H1 (cell line): Measurements from ENCODE around the gene TWNK. TPM values are rescaled to one million over a fixed set of nuclear protein-coding genes. Genes with fewer than 3 reads are reported as not detected.

Experiments
- CTCF ChIA-PET: fragments of 300-600 bp; sonication (Branson Sonifier 250); formaldehyde crosslinking; loops from one replicate; lab custom pipeline; 2021; ENCODE audit not compliant: partially characterized antibody; lab: Charles Lee
- POLR2A ChIA-PET: fragments of 300-600 bp; sonication (Branson Sonifier 250); formaldehyde crosslinking; loops from one replicate; lab custom pipeline; 2021; ENCODE audit warnings: inconsistent platforms; ENCODE audit not compliant: partially characterized antibody; lab: Charles Lee
- DNase-seq, 2 experiments: peaks; one replicate each; pipeline versions ENCODE4 v3.0.0 to v3.0.0-alpha.2; 2010 to 2022; ENCODE audit warnings: low spot score in 2 of 2, low read depth in 1 of 2, mixed read lengths in 1 of 2
- FAIRE-seq: peaks from 2 replicates; lab custom pipeline; 2011; peaks lifted over from hg19 to GRCh38; lab: Jason Lieb, UNC
- H2AFZ ChIP-seq: 2 replicates; pipeline ENCODE4 v1.8.1; 2012; ENCODE audit warnings: low read length, inconsistent platforms
- H2AK5ac ChIP-seq: 2 replicates; pipeline ENCODE4 v1.6.1; 2013; ENCODE audit warnings: low read depth, low read length
- H2BK120ac ChIP-seq: replicated peaks from 2 replicates; pipeline ENCODE3; 2013; ENCODE audit warnings: low read depth, low read length, inconsistent platforms
- H2BK12ac ChIP-seq: 2 replicates; pipeline ENCODE4 v1.6.1; 2013; ENCODE audit warnings: low read depth, low read length
- H2BK15ac ChIP-seq: 2 replicates; pipeline ENCODE4 v1.6.1; 2013; ENCODE audit warnings: low read length
- H2BK20ac ChIP-seq: 2 replicates; pipeline ENCODE4 v1.6.1; 2013; ENCODE audit warnings: low read length
- H2BK5ac ChIP-seq: 2 replicates; pipeline ENCODE4 v1.6.1; 2013; ENCODE audit warnings: low read depth, low read length
- H3K14ac ChIP-seq: 2 replicates; pipeline ENCODE4 v1.6.1; 2013; ENCODE audit warnings: inconsistent platforms; ENCODE audit not compliant: insufficient read length
- H3K18ac ChIP-seq: 2 replicates; pipeline ENCODE4 v1.6.1; 2013; ENCODE audit warnings: low read length; ENCODE audit errors: extremely low read depth
- H3K23ac ChIP-seq: 2 replicates; pipeline ENCODE4 v1.6.1; 2013; ENCODE audit warnings: inconsistent platforms; ENCODE audit not compliant: insufficient read length
- H3K23me2 ChIP-seq: 2 replicates; pipeline ENCODE4 v1.6.1; 2013; ENCODE audit warnings: low read depth, low read length
- H3K27ac ChIP-seq: 2 replicates; pipeline ENCODE4 v1.6.1; 2011; ENCODE audit warnings: low read depth, low read length, inconsistent platforms
- H3K27me3 ChIP-seq, 4 experiments: replicated peaks in 1 of 4; 1 replicate in 1 of 4; 2 replicates in 3 of 4; pipeline versions ENCODE4 v1.6.1 to v1.8.1; 2011 to 2013; ENCODE audit warnings: low read length in 3 of 4, mild to moderate bottlenecking in 3 of 4, inconsistent platforms in 2 of 4, mixed read lengths in 2 of 4, moderate library complexity in 1 of 4; ENCODE audit not compliant: control insufficient read depth in 3 of 4, insufficient read depth in 3 of 4; ENCODE audit errors: extremely low read depth in 1 of 4
- H3K36me3 ChIP-seq, 4 experiments: 2 replicates each; pipeline versions ENCODE4 v1.6.1 to v1.8.1; 2011 to 2013; ENCODE audit warnings: mild to moderate bottlenecking in 4 of 4, low read length in 3 of 4, moderate library complexity in 2 of 4, control low read depth in 1 of 4, inconsistent platforms in 1 of 4; ENCODE audit not compliant: insufficient read depth in 4 of 4, control insufficient read depth in 2 of 4
- H3K4ac ChIP-seq: replicated peaks from 2 replicates; pipeline ENCODE3; 2013; ENCODE audit warnings: low read length, low read depth, mixed read lengths, inconsistent platforms; ENCODE audit not compliant: insufficient read length
- H3K4me1 ChIP-seq, 4 experiments: replicated peaks in 1 of 4; 1 replicate in 1 of 4; 2 replicates in 3 of 4; pipeline versions ENCODE4 v1.6.1 to v1.8.1; 2011 to 2013; ENCODE audit warnings: low read length in 3 of 4, inconsistent platforms in 2 of 4, mixed read lengths in 1 of 4; ENCODE audit not compliant: insufficient read depth in 4 of 4, control insufficient read depth in 3 of 4
- H3K4me2 ChIP-seq, 2 experiments: 2 replicates each; pipeline versions ENCODE4 v1.6.1 to v1.8.1; 2011 to 2013; ENCODE audit warnings: low read depth in 2 of 2, low read length in 2 of 2, control low read depth in 1 of 2, inconsistent platforms in 1 of 2, mild to moderate bottlenecking in 1 of 2; ENCODE audit not compliant: insufficient read depth in 1 of 2
- H3K4me3 ChIP-seq, 4 experiments: fragments of 200-600, 300-600 bp in 1 of 4; sonication (generic), shearing (Covaris generic), sonication (Bioruptor Twin) in 1 of 4; 2 replicates each; pipeline versions ENCODE4 v1.5.1 to v1.8.1; 2011 to 2016; ENCODE audit warnings: low read length in 4 of 4, low read depth in 3 of 4, control low read depth in 2 of 4, inconsistent platforms in 2 of 4, mild to moderate bottlenecking in 2 of 4, mixed read lengths in 1 of 4, moderate library complexity in 1 of 4; ENCODE audit not compliant: insufficient read depth in 2 of 4; ENCODE audit errors: extremely low read depth in 1 of 4
- H3K56ac ChIP-seq: replicated peaks from 2 replicates; pipeline ENCODE3; 2013; ENCODE audit warnings: low read depth, mild to moderate bottlenecking, mixed read lengths, low read length, inconsistent platforms; ENCODE audit not compliant: insufficient read length
- H3K79me1 ChIP-seq: 2 replicates; pipeline ENCODE4 v1.6.1; 2013; ENCODE audit warnings: low read depth, low read length, control low read depth
- H3K79me2 ChIP-seq, 2 experiments: 2 replicates each; pipeline versions ENCODE4 v1.6.1 to v1.8.1; 2012 to 2013; ENCODE audit warnings: low read length in 2 of 2, mild to moderate bottlenecking in 2 of 2, inconsistent platforms in 1 of 2; ENCODE audit not compliant: insufficient read depth in 2 of 2, control insufficient read depth in 1 of 2
- H3K9ac ChIP-seq, 4 experiments: replicated peaks in 1 of 4; 1 replicate in 1 of 4; 2 replicates in 3 of 4; pipeline versions ENCODE4 v1.6.1 to v1.8.1; 2011 to 2013; ENCODE audit warnings: low read depth in 3 of 4, low read length in 3 of 4, control low read depth in 2 of 4, mild to moderate bottlenecking in 2 of 4, moderate library complexity in 2 of 4, inconsistent platforms in 1 of 4; ENCODE audit errors: extremely low read depth in 1 of 4
- H3K9me3 ChIP-seq, 2 experiments: 2 replicates each; pipeline versions ENCODE4 v1.6.1 to v1.8.1; 2012 to 2013; ENCODE audit warnings: mild to moderate bottlenecking in 2 of 2, moderate library complexity in 2 of 2, control low read depth in 1 of 2, inconsistent platforms in 1 of 2, low read depth in 1 of 2, low read length in 1 of 2, mixed read lengths in 1 of 2; ENCODE audit not compliant: insufficient read depth in 2 of 2
- H4K20me1 ChIP-seq, 2 experiments: replicated peaks in 1 of 2; 2 replicates each; pipeline versions ENCODE3 to v1.8.1; 2011 to 2013; ENCODE audit warnings: inconsistent platforms in 2 of 2, low read length in 2 of 2, mild to moderate bottlenecking in 1 of 2; ENCODE audit not compliant: insufficient read depth in 2 of 2, control insufficient read depth in 1 of 2
- H4K5ac ChIP-seq: 2 replicates; pipeline ENCODE4 v1.6.1; 2013; ENCODE audit warnings: low read length, low read depth, mixed read lengths, inconsistent platforms; ENCODE audit not compliant: insufficient read length
- H4K8ac ChIP-seq: 2 replicates; pipeline ENCODE4 v1.8.0; 2013; ENCODE audit warnings: mild to moderate bottlenecking, moderate library complexity, low read length, inconsistent platforms; ENCODE audit not compliant: insufficient read depth; ENCODE audit errors: extremely low read depth
- H4K91ac ChIP-seq: replicated peaks from 2 replicates; pipeline ENCODE3; 2013; ENCODE audit warnings: low read length, mixed read lengths, inconsistent platforms; ENCODE audit not compliant: insufficient read length
- CTBP2 ChIP-seq: IDR thresholded peaks from 2 replicates; pipeline ENCODE4 v1.7.0; 2011; ENCODE audit warnings: borderline replicate concordance, mild to moderate bottlenecking, moderate library complexity, mixed read lengths, low read length; ENCODE audit not compliant: insufficient read depth, insufficient read length
- FOSL1 ChIP-seq: IDR thresholded peaks from 2 replicates; pipeline ENCODE4 v1.6.1; 2011; ENCODE audit warnings: mild to moderate bottlenecking, low read depth, low read length, moderate library complexity; ENCODE audit not compliant: insufficient read depth
- MAFK ChIP-seq: IDR thresholded peaks from 2 replicates; pipeline ENCODE4 v1.6.1; 2012; ENCODE audit warnings: low read depth, mild to moderate bottlenecking, improper control_type of control experiment, low read length
- POLR2A ChIP-seq, 2 experiments: IDR thresholded peaks; 1 replicate in 1 of 2; 2 replicates in 1 of 2; pipeline ENCODE4 v1.6.1; 2011; ENCODE audit warnings: low read depth in 2 of 2, low read length in 2 of 2, mild to moderate bottlenecking in 2 of 2; ENCODE audit errors: control extremely low read depth in 1 of 2
- RAD21 ChIP-seq, 2 experiments: IDR thresholded peaks in 1 of 2; conservative IDR thresholded peaks in 1 of 2; 2 replicates each; pipeline ENCODE4 v1.6.1; 2011; ENCODE audit warnings: low read depth in 2 of 2, low read length in 2 of 2, improper control_type of control experiment in 1 of 2, inconsistent platforms in 1 of 2, mild to moderate bottlenecking in 1 of 2, moderate library complexity in 1 of 2
- SP1 ChIP-seq: IDR thresholded peaks from 2 replicates; pipeline ENCODE4 v1.6.1; 2011; ENCODE audit warnings: low read depth, low read length
- TAF1 ChIP-seq: IDR thresholded peaks from 2 replicates; pipeline ENCODE4 v1.6.1; 2011; ENCODE audit warnings: mild to moderate bottlenecking, low read depth, low read length
- WGBS, 2 experiments: shearing (Covaris generic) in 1 of 2; methylation state at CpG; one replicate each; pipeline versions ENCODE4 v1.1.6 to v1.1.7; 2013 to 2015; ENCODE audit warnings: low lambda C conversion rate in 2 of 2, mixed read lengths in 2 of 2, inconsistent platforms in 1 of 2, low coverage in 1 of 2, missing lambda C conversion rate in 1 of 2; ENCODE audit not compliant: insufficient replicate concordance in 2 of 2, insufficient coverage in 1 of 2, insufficient read length in 1 of 2; ENCODE audit errors: extremely low coverage in 1 of 2, missing lambda C conversion rate in 1 of 2; 5-methylcytosine and 5-hydroxymethylcytosine counted together
- polyA plus RNA-seq, 7 experiments: library from polyadenylated mRNA; depleted of rRNA in 3 of 7; stranded (reverse) in 5 of 7; unstranded in 2 of 7; fragments of >200 nt in 5 of 7; fragments of 200-250 nt in 2 of 7; gene quantifications; 1 replicate in 5 of 7; 2 replicates in 1 of 7; 4 replicates in 1 of 7; pipeline versions ENCODE4 v1.2.1 to v1.2.3, GENCODE V29; 2011 to 2013; ENCODE audit warnings: missing spikeins in 2 of 7, mixed read lengths in 2 of 7
- total RNA-seq: library from RNA; stranded (reverse); fragmentation: NEBNext Ultra II Directional; extraction: Animal tissue kit (Norgen Biotek cat#: 25700); gene quantifications from 2 replicates; pipeline ENCODE4 v1.2.1, GENCODE V29; 2021
- TF ChIP-seq, protein P1 (sequence below): IDR thresholded peaks from 2 replicates; pipeline ENCODE4 v1.6.1; 2011; ENCODE audit warnings: low read depth, mild to moderate bottlenecking, low read length; ENCODE audit not compliant: insufficient read depth
- TF ChIP-seq, protein P2 (sequence below), 3 experiments: IDR thresholded peaks; 1 replicate in 2 of 3; 2 replicates in 1 of 3; pipeline versions ENCODE4 v1.5.1 to v1.6.1; 2011; ENCODE audit warnings: low read length in 3 of 3, mild to moderate bottlenecking in 3 of 3, inconsistent platforms in 2 of 3, low read depth in 1 of 3, moderate library complexity in 1 of 3; ENCODE audit not compliant: insufficient read depth in 1 of 3; ENCODE audit errors: control extremely low read depth in 1 of 3

The TWNK gene
- total and polyA plus RNA-seq, 2 of the 8 experiments (the other 6 are each of a cell fraction or from before 2014, with no cell fraction given): 15.4 to 32.5 TPM

DNA sequence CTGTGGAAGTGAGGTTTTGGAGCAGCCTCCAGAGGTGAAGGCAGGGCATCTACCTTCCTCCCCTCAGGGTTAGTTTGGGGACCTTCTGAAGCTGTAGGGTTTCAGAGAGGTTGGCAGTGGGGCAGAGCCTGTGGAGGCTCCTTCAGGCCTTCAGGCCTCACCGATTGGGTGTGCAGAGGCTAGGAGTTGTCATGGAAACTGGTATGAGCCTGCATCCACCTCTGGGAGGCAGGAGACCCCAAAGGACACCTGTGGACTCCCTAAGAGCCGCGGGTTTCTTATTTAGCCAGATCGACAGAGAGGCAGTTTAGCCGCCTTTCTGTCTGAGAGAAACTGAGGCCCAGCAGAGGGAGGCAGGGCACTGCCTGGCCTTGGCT is 14.3 kb downstream of the TWNK start:
- POLR2A ChIA-PET: interaction anchor here (1.4 to 12.6 kb wide), 3 partner anchors 7 to 12 kb away, joined by 3 to 143 read pairs (median 4); no protein-coding TSS in a partner anchor
- peak overlapping the region in 1 of 4 experiments; percentile 90; a peak in 1 of 8 replicates for H3K4me3 ChIP-seq
- TF ChIP-seq RAD21 (IDR thresholded peaks at IDR 0.05 in 1 of 2, conservative IDR thresholded peaks at IDR 0.05 in 1 of 2; ENCODE audit: low read depth in 2 of 2, low read length in 2 of 2): no peak
- TF ChIP-seq TAF1: no peak
- no peak for TF ChIP-seq POLR2A (IDR thresholded peaks at IDR 0.05; ENCODE audit: control extremely low read depth in 1 of 2, low read depth in 2 of 2, low read length in 2 of 2)
- TF ChIP-seq CTBP2: no peak
- TF ChIP-seq SP1: no peak
- TF ChIP-seq, protein P1, sequence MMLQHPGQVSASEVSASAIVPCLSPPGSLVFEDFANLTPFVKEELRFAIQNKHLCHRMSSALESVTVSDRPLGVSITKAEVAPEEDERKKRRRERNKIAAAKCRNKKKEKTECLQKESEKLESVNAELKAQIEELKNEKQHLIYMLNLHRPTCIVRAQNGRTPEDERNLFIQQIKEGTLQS: no peak
- no peak for TF ChIP-seq FOSL1
- TF ChIP-seq MAFK: no peak
- TF ChIP-seq, protein P2, sequence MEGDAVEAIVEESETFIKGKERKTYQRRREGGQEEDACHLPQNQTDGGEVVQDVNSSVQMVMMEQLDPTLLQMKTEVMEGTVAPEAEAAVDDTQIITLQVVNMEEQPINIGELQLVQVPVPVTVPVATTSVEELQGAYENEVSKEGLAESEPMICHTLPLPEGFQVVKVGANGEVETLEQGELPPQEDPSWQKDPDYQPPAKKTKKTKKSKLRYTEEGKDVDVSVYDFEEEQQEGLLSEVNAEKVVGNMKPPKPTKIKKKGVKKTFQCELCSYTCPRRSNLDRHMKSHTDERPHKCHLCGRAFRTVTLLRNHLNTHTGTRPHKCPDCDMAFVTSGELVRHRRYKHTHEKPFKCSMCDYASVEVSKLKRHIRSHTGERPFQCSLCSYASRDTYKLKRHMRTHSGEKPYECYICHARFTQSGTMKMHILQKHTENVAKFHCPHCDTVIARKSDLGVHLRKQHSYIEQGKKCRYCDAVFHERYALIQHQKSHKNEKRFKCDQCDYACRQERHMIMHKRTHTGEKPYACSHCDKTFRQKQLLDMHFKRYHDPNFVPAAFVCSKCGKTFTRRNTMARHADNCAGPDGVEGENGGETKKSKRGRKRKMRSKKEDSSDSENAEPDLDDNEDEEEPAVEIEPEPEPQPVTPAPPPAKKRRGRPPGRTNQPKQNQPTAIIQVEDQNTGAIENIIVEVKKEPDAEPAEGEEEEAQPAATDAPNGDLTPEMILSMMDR (IDR thresholded peaks at IDR 0.05; ENCODE audit: control extremely low read depth in 1 of 3, insufficient read depth in 1 of 3, low read depth in 1 of 3, low read length in 3 of 3): no peak

More for the DNA sequence above, 14.3 kb downstream of the TWNK start:
- Histone ChIP-seq H3K27ac (no peak overlapping the region), H3K18ac (no peak overlapping the region), H2AFZ (no peak overlapping the region), H3K36me3 (peaks cover 11 to 37% (median 28%) of the 10 kb centered on the region in 4 experiments; a peak in 7 of 8 replicates), H2BK12ac (no peak overlapping the region), H3K23ac (no peak overlapping the region), H3K14ac (no peak overlapping the region), H3K4me2 (peak overlapping the region in 1 of 2 experiments; percentile 26; a peak in 1 of 4 replicates), H2BK5ac (no peak overlapping the region), H3K79me2 (peaks cover 0 to 33% of the 10 kb centered on the region in 2 experiments; a peak in 2 of 4 replicates), H4K91ac (no peak overlapping the region), H2BK20ac (no peak overlapping the region), H3K56ac (no peak overlapping the region), H4K8ac (no peak overlapping the region), H2BK120ac (no peak overlapping the region), H3K9me3 (no peaks in the 10 kb centered on the region), H3K4ac (no peak overlapping the region), H3K27me3 (no peaks in the 10 kb centered on the region), H3K4me1 (peaks cover 4 to 19% (median 10%) of the 10 kb centered on the region in 4 experiments), H3K79me1 (peaks cover 6% of the 10 kb centered on the region; the same call in 1 of the 2 replicates), H4K20me1 (peaks cover 2 to 17% of the 10 kb centered on the region in 2 experiments), H2BK15ac (no peak overlapping the region), H4K5ac (no peak overlapping the region), H2AK5ac (no peak overlapping the region), H3K9ac (no peak overlapping the region; a peak in 1 of 7 replicates), H3K23me2 (peaks cover 17% of the 10 kb centered on the region)
- WGBS, 2 experiments: 98% methylated on average over 5 of the region's 5 CpGs; no CpG with 5 or more reads in 1 of the 2 experiments
- FAIRE-seq: no peak
- DNase-seq: no peak
- CTCF ChIA-PET: interaction anchor here (0.9 to 26.8 kb wide), 8 partner anchors 6 to 122 kb away, joined by 3 to 464 read pairs (median 4); partner anchors contain the start of genes LZTS2, MRPL43 and TWNK
